GM12892 (cell line): Measurements from ENCODE around the gene DCLK1.

Experiments
- POLR2A ChIP-seq: IDR thresholded peaks from 2 replicates; pipeline ENCODE4 v1.6.1; 2011; ENCODE audit warnings: low read depth, low read length, control low read depth
- POLR2AphosphoS5 ChIP-seq: IDR thresholded peaks from 2 replicates; pipeline ENCODE4 v1.6.1; 2011; ENCODE audit warnings: low read depth, low read length, control low read depth

GRCh38 chr13:36102721-36103120, 28.5 kb downstream of the DCLK1 start:
- no peak for TF ChIP-seq POLR2A
- no peak for TF ChIP-seq POLR2AphosphoS5
